AG09319 (cell line): ENCODE results near the gene CRELD1.

Experiments used
- DNase-seq: peaks from one replicate; pipeline ENCODE4 v3.0.0-alpha.2; 2010; ENCODE audit warnings: low read depth; ENCODE audit errors: extremely low read depth
- TF ChIP-seq, protein P1 (sequence below): IDR thresholded peaks from 2 replicates; pipeline ENCODE4 v1.5.1; 2011; ENCODE audit warnings: low read depth, mild to moderate bottlenecking, inconsistent platforms, low read length, moderate library complexity

CRELD1 gene

DNA sequence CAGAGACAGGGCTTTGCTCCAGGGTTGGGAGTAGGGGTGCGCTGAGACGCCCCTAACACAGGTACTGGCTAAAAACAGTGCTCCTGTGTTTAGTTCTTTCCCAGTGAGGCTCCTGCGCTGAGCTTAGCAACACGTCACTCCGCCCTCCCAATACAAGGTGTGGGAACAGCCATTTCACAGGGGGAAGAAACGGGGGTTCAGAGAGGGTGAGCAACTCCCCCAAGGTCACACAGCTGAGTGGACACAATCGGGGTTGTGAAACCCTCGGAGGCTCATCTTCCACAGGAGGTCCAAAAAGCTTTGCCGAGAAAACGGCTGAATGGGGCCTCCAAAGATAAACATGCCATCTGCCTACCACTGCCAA is 17.9 kb downstream of the CRELD1 start:
- TF ChIP-seq, protein P1, sequence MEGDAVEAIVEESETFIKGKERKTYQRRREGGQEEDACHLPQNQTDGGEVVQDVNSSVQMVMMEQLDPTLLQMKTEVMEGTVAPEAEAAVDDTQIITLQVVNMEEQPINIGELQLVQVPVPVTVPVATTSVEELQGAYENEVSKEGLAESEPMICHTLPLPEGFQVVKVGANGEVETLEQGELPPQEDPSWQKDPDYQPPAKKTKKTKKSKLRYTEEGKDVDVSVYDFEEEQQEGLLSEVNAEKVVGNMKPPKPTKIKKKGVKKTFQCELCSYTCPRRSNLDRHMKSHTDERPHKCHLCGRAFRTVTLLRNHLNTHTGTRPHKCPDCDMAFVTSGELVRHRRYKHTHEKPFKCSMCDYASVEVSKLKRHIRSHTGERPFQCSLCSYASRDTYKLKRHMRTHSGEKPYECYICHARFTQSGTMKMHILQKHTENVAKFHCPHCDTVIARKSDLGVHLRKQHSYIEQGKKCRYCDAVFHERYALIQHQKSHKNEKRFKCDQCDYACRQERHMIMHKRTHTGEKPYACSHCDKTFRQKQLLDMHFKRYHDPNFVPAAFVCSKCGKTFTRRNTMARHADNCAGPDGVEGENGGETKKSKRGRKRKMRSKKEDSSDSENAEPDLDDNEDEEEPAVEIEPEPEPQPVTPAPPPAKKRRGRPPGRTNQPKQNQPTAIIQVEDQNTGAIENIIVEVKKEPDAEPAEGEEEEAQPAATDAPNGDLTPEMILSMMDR, result no peak
- no peak for DNase-seq

DNA sequence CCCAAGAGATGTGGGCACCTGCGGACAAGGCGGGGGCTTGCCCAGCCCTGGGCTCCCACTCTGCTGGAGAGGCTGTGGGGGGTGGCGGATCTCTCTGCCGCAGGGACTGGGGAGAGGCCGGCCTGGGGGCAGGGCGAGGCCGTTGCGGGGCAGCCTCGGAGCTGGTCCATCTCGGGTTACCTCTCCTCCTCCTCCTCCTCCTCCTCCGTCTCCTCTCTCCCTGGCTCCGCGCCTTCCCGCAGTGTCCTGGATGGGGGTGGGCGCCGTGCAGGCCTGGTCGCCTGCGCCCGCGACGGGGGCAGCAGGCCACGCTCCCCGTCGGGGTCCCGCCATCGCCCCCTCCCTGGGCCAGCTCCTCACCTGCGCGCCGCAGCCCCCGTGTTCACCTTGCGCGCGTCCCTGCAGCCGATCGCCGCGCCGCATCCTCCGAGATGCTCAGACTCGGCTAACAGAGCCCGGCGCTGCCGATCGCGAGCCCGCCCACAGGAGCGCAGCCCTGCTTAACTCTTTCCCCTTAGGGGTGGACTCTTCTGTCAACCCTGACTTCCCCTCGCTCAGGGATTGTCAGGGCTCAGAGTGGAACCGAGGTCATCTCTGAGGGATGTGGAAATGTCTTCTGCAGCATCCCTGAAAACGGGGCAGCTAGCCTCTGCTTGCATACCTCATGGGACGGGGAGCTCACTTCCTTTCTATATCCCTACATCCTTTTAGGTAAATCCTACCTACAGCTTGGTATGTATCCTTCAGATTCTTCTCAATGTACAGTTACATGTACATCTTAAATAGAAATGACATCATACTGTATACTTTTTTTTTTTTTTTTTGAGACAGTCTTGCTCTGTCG is 18.6 kb downstream of the CRELD1 start, which contains the start of gene PRRT3:
PRRT3 (minus strand) TSS at position 447 of the 844 bp plus-strand sequence. CDS start 2,293 bp downstream, outside the sequence.
- TF ChIP-seq, protein P1, result no peak
- no peak for DNase-seq

DNA sequence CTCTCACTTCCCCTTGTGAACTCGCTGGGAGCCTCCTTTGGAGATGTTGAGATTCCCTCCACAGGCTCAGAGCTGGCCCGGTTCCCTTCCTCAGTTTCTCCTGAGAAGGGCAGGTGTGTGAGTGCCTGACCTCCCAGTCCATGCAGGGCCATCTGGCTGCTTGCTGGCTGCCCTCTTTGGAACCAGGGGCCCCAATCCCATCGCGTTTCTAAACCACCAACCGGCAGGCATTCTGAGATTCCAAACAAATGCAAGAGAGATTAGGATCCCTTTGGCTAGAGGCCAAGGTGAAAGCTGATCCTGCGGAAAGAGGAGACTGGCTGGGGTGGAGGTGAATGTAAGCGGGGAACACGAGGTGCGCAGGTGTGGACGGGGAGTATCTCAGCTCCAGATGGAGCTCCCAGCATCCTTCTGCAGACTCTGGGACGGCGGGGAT is 21.5 kb downstream of the CRELD1 start:
- TF ChIP-seq, protein P1, result no peak
- DNase-seq, result no peak

DNA sequence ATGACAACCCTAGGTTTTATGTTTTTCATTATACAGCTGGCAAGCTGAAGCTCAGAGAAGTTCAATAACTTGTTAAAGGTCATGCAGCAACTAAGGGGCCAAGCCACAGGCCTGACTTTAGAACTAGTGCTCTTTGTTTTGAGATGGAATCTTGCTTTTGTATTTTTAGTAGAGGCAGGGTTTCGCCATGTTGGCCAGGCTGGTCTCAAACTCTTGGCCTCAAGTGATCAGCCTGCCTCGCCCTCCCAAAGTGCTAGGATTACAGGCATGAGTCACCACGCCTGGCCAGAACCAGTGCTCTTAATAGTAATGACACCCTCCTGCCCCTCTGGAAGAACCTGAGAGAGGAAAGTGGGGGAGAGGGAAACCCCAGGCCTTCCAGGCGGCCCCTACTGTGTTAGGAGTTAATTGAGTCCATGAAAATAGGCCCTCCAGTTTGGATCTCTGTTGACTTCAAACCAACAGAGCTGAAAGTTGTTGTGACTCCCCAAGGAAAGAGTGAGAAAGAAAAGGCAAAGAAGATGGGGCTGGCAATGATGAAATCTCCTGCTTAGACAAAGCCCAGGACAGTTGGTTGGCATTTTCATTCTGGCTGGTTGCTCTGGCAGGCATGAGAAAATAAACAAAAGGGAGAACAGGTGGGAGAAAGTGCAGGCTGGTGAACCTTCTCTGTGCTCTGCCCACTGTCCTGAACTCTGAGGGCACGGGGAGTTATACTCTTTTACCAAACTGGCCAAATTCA is 22.1 kb downstream of the CRELD1 start:
- TF ChIP-seq, protein P1, result no peak
- DNase-seq, result no peak

DNA sequence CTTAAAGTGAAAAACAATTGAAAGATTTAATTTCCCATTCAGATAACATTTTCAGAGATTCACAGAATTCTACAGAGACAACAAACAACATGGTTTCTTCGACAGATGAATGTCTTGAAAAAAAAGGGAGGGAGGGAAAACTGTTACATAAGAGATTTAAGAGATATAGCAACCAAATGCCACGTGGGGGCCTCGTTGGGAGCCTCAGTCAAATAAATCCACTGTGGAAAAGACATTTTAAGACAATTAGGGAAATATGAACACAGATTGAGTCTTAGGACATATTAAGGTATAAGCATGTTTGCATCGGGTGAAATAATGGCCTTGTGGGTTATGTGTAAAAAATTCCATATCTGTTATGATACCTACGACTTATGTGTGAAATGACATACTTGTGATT is 23.6 kb downstream of the CRELD1 start:
- TF ChIP-seq, protein P1, result peak; percentile 15

DNA sequence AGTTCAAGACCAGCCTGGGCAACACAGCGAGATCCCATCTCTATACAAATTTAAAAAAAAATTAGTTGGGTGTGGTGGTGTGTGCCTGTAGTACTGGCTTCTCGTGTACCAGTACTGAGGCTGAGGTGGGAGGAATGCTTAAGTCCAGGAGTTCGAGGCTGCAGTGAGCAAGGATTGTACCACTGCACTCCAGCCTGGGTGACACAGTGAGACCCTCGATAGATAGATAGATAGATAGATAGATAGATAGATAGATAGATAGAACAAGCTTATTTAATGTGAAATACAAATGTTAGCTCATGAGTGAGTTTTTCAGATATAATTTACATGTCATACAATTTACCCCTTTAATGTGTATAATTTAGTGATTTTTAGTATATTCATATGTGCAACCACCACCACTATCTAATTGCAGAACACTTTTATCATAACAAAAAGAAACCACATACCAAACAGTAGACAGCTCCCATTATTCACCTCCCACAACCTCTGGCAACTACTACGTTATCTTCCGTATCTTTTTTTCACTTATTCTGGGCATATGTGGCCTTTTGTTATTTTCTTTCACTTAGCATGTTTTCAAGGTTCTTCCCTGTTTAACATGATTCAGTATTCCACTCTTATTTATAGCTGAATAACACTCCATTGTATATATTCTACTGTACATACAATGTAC is 31.7 kb downstream of the CRELD1 start:
- TF ChIP-seq, protein P1, result no peak
- DNase-seq, result no peak

More for the DNA sequence above, 23.6 kb downstream of the CRELD1 start:
- no peak for DNase-seq
